DND-41 (cell line): ENCODE measurements around the gene CELF5.
"Not testable (repeated sequence)": the region's sequence is repeated elsewhere in the genome, so short reads cannot be mapped to it uniquely, and the experiment has no call there.

Experiments
- ATAC-seq: fragments of 200-7000 bp; cut with Tn5 transposase; 3 replicates; pipeline ENCODE4 v1.9.1; 2021; ENCODE audit warnings: low read depth; ENCODE audit not compliant: insufficient read depth
- DNase-seq: peaks from one replicate; pipeline ENCODE4 v3.0.0-alpha.2; 2020
- H2AFZ ChIP-seq: 2 replicates; pipeline ENCODE4 v1.6.0; 2012; ENCODE audit warnings: low read depth, low read length
- H3K27ac ChIP-seq: 2 replicates; pipeline ENCODE4 v1.5.1; 2012; ENCODE audit warnings: low read length, inconsistent platforms
- H3K27me3 ChIP-seq: fragments of 200-600 bp; sonication (generic); 2 replicates; pipeline ENCODE4 v1.6.0; 2012; ENCODE audit warnings: low read length, mild to moderate bottlenecking, inconsistent platforms; ENCODE audit not compliant: insufficient read depth, poor library complexity
- H3K36me3 ChIP-seq: 2 replicates; pipeline ENCODE4 v1.5.1; 2012; ENCODE audit warnings: low read length, inconsistent platforms; ENCODE audit not compliant: insufficient read depth
- H3K4me1 ChIP-seq: 2 replicates; pipeline ENCODE4 v1.5.1; 2012; ENCODE audit warnings: mild to moderate bottlenecking, low read length; ENCODE audit not compliant: insufficient read depth
- H3K4me2 ChIP-seq: 2 replicates; pipeline ENCODE4 v1.6.0; 2012; ENCODE audit warnings: mild to moderate bottlenecking, moderate library complexity, low read length, inconsistent platforms; ENCODE audit not compliant: insufficient read depth
- H3K4me3 ChIP-seq, 2 experiments: fragments of 200-600 bp in 1 of 2; shearing (Covaris generic) in 1 of 2; 2 replicates each; pipeline ENCODE4 v1.5.1; 2012 to 2016; ENCODE audit warnings: inconsistent platforms in 2 of 2, low read length in 2 of 2, mild to moderate bottlenecking in 2 of 2, low read depth in 1 of 2, moderate library complexity in 1 of 2
- H3K79me2 ChIP-seq: 2 replicates; pipeline ENCODE4 v1.6.0; 2012; ENCODE audit warnings: low read length, inconsistent platforms; ENCODE audit not compliant: insufficient read depth
- H3K9ac ChIP-seq: 2 replicates; pipeline ENCODE4 v1.6.0; 2012; ENCODE audit warnings: low read depth, mild to moderate bottlenecking, inconsistent platforms, low read length, moderate library complexity
- H3K9me3 ChIP-seq: 2 replicates; pipeline ENCODE4 v1.5.1; 2012; ENCODE audit warnings: low read length, moderate library complexity, mild to moderate bottlenecking, inconsistent platforms; ENCODE audit not compliant: insufficient read depth, severe bottlenecking
- H4K20me1 ChIP-seq: 2 replicates; pipeline ENCODE4 v1.6.0; 2012; ENCODE audit warnings: low read length; ENCODE audit not compliant: insufficient read depth
- CTCF ChIP-seq: IDR thresholded peaks from 2 replicates; pipeline ENCODE4 v1.5.1; 2012; ENCODE audit warnings: borderline replicate concordance, low read length, moderate library complexity, mild to moderate bottlenecking; ENCODE audit not compliant: poor library complexity, severe bottlenecking; ENCODE audit errors: extremely low read depth
- EZH2 ChIP-seq: IDR thresholded peaks from 3 replicates; pipeline ENCODE4 v1.6.1; 2012; ENCODE audit warnings: borderline replicate concordance, low read depth, mild to moderate bottlenecking, moderate library complexity, low read length, inconsistent platforms; ENCODE audit not compliant: severe bottlenecking

Gene CELF5

DNA sequence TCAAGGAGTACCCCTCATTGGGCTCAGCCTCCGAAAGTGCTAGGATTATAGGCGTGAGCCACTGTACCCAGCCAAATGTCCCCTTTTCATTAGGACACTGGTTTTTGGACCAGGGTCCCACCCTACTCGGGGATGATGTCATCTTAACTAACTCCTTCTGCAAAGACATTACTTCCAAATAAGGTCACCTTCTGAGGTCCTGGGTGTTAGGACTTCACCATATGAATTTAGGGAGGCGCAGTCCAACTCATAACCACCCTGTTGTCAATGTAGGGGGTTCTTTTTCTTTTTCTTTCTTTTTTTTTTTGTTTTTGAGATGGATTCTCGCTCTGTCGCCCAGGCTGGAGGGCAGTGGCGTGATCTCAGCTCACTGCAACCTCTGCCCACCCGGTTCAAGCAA lies 109.2 kb downstream of the CELF5 start:
- no peaks in the 10 kb centered on the region for H3K9me3 ChIP-seq
- no peak overlapping the region for H2AFZ ChIP-seq
- no peak overlapping the region for H3K9ac ChIP-seq
- H3K4me2 ChIP-seq, result no peak overlapping the region
- no peaks in the 10 kb centered on the region for H3K79me2 ChIP-seq
- H3K36me3 ChIP-seq, result no peaks in the 10 kb centered on the region
- H3K27ac ChIP-seq, result no peak overlapping the region
- ATAC-seq (no peak), DNase-seq (no peak)
- no peaks in the 10 kb centered on the region for H3K27me3 ChIP-seq
- H3K4me3 ChIP-seq, result no peak overlapping the region
- TF ChIP-seq CTCF, result no peak
- TF ChIP-seq EZH2, result no peak
- no peaks in the 10 kb centered on the region for H4K20me1 ChIP-seq
- peaks cover 8% of the 10 kb centered on the region for H3K4me1 ChIP-seq

DNA sequence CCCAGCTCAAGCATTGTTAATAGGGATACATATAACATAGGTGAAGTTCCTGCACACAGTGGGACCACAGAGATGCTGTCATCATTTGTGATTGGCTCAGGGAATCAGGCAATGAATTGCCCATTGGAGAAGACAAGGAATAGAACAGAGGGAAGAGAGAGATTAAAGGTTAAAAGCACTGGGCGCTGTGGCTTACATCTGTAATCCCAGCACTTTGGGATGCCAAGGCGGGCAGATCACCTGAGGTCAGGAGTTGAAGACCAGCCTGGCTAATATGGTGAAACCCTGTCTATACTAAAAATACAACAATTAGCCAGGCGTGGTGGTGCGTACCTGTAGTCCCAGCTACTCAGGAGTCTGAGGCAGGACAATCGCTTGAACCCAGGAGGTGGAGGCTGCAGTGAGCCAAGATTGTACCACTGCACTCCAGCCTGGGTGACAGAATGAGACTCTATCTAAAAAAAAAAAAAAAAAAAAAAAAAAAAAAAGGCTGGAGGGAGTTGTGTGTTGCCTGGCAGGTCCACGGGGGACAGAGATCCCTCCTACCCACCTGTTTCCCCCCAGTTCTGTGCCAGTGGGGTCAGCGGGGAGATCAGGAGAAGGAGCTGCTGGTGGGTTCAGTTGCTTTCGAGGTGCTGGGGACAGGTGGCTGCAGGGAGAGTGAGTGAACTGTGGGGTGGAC lies 110.4 kb downstream of the CELF5 start:
- not testable (repeated sequence) for DNase-seq, H3K4me3 ChIP-seq, H2AFZ ChIP-seq, H3K27me3 ChIP-seq, H3K27ac ChIP-seq, H3K79me2 ChIP-seq, H3K4me2 ChIP-seq, H3K9ac ChIP-seq, H3K9me3 ChIP-seq, ATAC-seq, H4K20me1 ChIP-seq, H3K36me3 ChIP-seq
- H3K4me1 ChIP-seq, result peaks cover 13% of the 10 kb centered on the region

- DNase-seq (no peak), ATAC-seq (no peak)
- peaks cover 13% of the 10 kb centered on the region for H3K4me1 ChIP-seq
- H3K27me3 ChIP-seq, result no peaks in the 10 kb centered on the region
- H3K4me2 ChIP-seq, result no peak overlapping the region
- H3K27ac ChIP-seq, result no peak overlapping the region
- H3K9me3 ChIP-seq, result no peaks in the 10 kb centered on the region
- no peaks in the 10 kb centered on the region for H4K20me1 ChIP-seq
- no peak overlapping the region for H3K4me3 ChIP-seq
- no peaks in the 10 kb centered on the region for H3K79me2 ChIP-seq
- no peak overlapping the region for H2AFZ ChIP-seq
- H3K9ac ChIP-seq, result no peak overlapping the region
- TF ChIP-seq CTCF (no peak), EZH2 (no peak)
- H3K36me3 ChIP-seq, result no peaks in the 10 kb centered on the region
Measured at GRCh38 chr19:3335431-3336350, 111.2 kb downstream of the CELF5 start.

DNA sequence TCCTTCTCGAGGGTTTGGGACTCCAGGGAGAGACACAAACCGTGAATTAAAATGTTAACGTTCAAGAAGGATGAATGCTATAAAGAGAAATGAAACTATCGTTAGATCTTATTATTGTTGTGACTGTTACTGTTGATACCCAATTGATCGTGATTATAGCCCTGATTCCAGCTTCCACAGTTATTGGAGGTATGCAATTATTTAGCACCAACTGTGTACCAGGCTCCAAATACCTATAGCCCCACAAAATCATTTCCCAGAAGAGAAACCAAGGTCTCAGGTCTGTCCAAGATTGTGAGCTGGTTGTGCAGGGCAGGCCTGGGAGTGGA lies 111.9 kb downstream of the CELF5 start:
- no peak for TF ChIP-seq CTCF
- no peak for TF ChIP-seq EZH2
- no peak overlapping the region for H2AFZ ChIP-seq
- H3K4me2 ChIP-seq, result no peak overlapping the region
- H4K20me1 ChIP-seq, result no peaks in the 10 kb centered on the region
- no peak overlapping the region for H3K4me3 ChIP-seq
- ATAC-seq (no peak), DNase-seq (no peak)
- peaks cover 14% of the 10 kb centered on the region for H3K4me1 ChIP-seq
- H3K9me3 ChIP-seq, result no peaks in the 10 kb centered on the region
- no peaks in the 10 kb centered on the region for H3K27me3 ChIP-seq
- H3K27ac ChIP-seq, result no peak overlapping the region
- no peaks in the 10 kb centered on the region for H3K36me3 ChIP-seq
- H3K79me2 ChIP-seq, result no peaks in the 10 kb centered on the region
- H3K9ac ChIP-seq, result no peak overlapping the region
